Type B pancreatic cell (in vitro differentiated cells): Measurements from ENCODE around the gene UGT1A4. TPM values are rescaled to one million over a fixed set of nuclear protein-coding genes. Genes with fewer than 3 reads are reported as not detected.

ENCODE experiments used
- DNase-seq: peaks from one replicate; pipeline ENCODE4 v3.0.0; 2021; ENCODE audit warnings: mixed read lengths; ENCODE audit not compliant: unreplicated experiment; ENCODE audit errors: extremely low spot score
- H3K27ac Mint-ChIP-seq: 2 replicates; pipeline ENCODE4 v1.8.0; 2021; ENCODE audit warnings: mild to moderate bottlenecking, mixed read lengths
- H3K27me3 Mint-ChIP-seq: 2 replicates; pipeline ENCODE4 v1.8.0; 2021; ENCODE audit warnings: mixed read lengths
- H3K36me3 Mint-ChIP-seq: 2 replicates; pipeline ENCODE4 v1.8.0; 2021; ENCODE audit warnings: mixed read lengths
- H3K4me1 Mint-ChIP-seq: one replicate; pipeline ENCODE4 v1.8.0; 2021; ENCODE audit warnings: mixed read lengths; ENCODE audit not compliant: unreplicated experiment
- H3K4me3 Mint-ChIP-seq: 2 replicates; pipeline ENCODE4 v1.8.0; 2021; ENCODE audit warnings: mild to moderate bottlenecking, mixed read lengths
- H3K9me3 Mint-ChIP-seq: 2 replicates; pipeline ENCODE4 v1.8.0; 2021; ENCODE audit warnings: mixed read lengths
- CTCF ChIP-seq: fragments of 200-600 bp; sonication (generic); conservative IDR thresholded peaks from 2 replicates; pipeline ENCODE4 v1.5.0; 2021; ENCODE audit warnings: antibody characterized with exemption, mild to moderate bottlenecking
- total RNA-seq: library from RNA; stranded (reverse); gene quantifications from 2 replicates; pipeline ENCODE4 v1.2.1, GENCODE V29; 2021; ENCODE audit warnings: low replicate concordance

UGT1A4 gene
- total RNA-seq, 1 donor from 2014 or later: not detected

GRCh38 chr2:233807215-233807865 is 88.8 kb downstream of the UGT1A4 start:
- no peaks in the 10 kb centered on the region for H3K36me3 Mint-ChIP-seq
- no peaks in the 10 kb centered on the region for H3K9me3 Mint-ChIP-seq
- no peak for TF ChIP-seq CTCF
- DNase-seq: peak; percentile 39
- no peaks in the 10 kb centered on the region for H3K4me1 Mint-ChIP-seq
- peaks cover 36% of the 10 kb centered on the region for H3K27me3 Mint-ChIP-seq
- H3K4me3 Mint-ChIP-seq: no peak overlapping the region
- no peak overlapping the region for H3K27ac Mint-ChIP-seq

GRCh38 chr2:233807966-233808935 is 89.7 kb downstream of the UGT1A4 start:
- no peak overlapping the region for H3K27ac Mint-ChIP-seq
- no peak for TF ChIP-seq CTCF
- no peaks in the 10 kb centered on the region for H3K4me1 Mint-ChIP-seq
- peak; percentile 56 for DNase-seq
- H3K36me3 Mint-ChIP-seq: no peaks in the 10 kb centered on the region
- peaks cover 31% of the 10 kb centered on the region for H3K27me3 Mint-ChIP-seq
- H3K9me3 Mint-ChIP-seq: no peaks in the 10 kb centered on the region
- H3K4me3 Mint-ChIP-seq: no peak overlapping the region

GRCh38 chr2:233810385-233810784 is 91.8 kb downstream of the UGT1A4 start:
- no peak overlapping the region for H3K27ac Mint-ChIP-seq
- no peak overlapping the region for H3K4me3 Mint-ChIP-seq
- no peaks in the 10 kb centered on the region for H3K4me1 Mint-ChIP-seq
- DNase-seq: peak; percentile 59
- H3K9me3 Mint-ChIP-seq: no peaks in the 10 kb centered on the region
- H3K36me3 Mint-ChIP-seq: no peaks in the 10 kb centered on the region
- TF ChIP-seq CTCF: no peak
- H3K27me3 Mint-ChIP-seq: peaks cover 17% of the 10 kb centered on the region

- Mint-ChIP-seq H3K4me1 (no peaks in the 10 kb centered on the region), H3K36me3 (no peaks in the 10 kb centered on the region), H3K4me3 (no peak overlapping the region), H3K27me3 (peaks cover 15% of the 10 kb centered on the region), H3K27ac (no peak overlapping the region), H3K9me3 (no peaks in the 10 kb centered on the region)
- no peak for DNase-seq
- TF ChIP-seq CTCF: no peak
These were observed 92.6 kb downstream of the UGT1A4 start for GRCh38 chr2:233811087-233811486.

- H3K27me3 Mint-ChIP-seq: peaks cover 15% of the 10 kb centered on the region
- H3K27ac Mint-ChIP-seq: no peak overlapping the region
- peak; percentile 40 for DNase-seq
- no peaks in the 10 kb centered on the region for H3K36me3 Mint-ChIP-seq
- peaks cover 5% of the 10 kb centered on the region for H3K4me1 Mint-ChIP-seq
- no peak for TF ChIP-seq CTCF
- H3K9me3 Mint-ChIP-seq: no peaks in the 10 kb centered on the region
- H3K4me3 Mint-ChIP-seq: no peak overlapping the region
These were observed 93.2 kb downstream of the UGT1A4 start for GRCh38 chr2:233811732-233812131.
